HuH-7.5 (cell line): ENCODE measurements around the gene CFAP46.

ENCODE experiments used
- DNase-seq: peaks from one replicate; pipeline ENCODE4 v3.0.0; 2011; ENCODE audit warnings: low spot score

Gene CFAP46

DNA sequence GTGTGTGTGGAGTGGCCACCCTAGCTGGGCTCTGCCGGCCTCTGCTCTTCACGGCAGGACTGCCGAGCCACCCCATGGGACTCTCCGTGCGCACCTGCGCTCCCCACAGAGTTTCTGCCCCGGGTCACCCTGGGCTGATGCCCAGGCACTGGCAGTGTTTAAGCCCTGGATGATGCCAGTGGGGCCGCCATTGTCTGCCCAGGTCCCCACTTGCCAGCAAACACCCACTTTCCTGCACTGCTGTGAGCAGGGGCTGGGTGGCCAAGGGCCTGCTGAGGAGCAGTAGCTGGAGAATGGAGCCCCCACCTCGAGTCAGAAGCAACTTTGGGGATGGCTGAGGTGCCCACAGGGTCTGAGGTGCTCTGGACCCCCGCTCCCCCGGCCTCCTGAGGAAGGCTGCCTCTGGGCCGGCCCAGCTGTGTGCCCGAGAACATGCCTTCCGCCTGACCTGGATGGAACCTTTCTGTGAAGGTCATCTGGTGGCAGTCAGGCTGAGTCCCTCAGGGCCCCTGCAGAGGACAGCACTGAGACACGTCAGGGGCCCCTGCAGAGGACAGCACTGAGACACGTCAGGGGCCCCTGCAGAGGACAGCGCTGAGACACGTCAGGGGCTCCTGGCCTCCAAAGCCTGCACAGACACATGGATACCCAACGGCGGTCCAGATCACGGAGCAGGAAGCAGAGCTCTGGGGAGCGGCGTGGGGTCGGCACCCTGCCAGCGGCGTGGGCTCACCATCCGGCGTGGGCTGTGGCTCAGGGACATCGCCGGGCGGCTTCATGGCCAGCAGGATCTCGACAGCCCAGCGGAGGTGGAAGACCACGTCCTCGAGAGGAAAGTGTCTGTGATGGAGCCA is 62.0 kb downstream of the CFAP46 start:
- no peak for DNase-seq

DNA sequence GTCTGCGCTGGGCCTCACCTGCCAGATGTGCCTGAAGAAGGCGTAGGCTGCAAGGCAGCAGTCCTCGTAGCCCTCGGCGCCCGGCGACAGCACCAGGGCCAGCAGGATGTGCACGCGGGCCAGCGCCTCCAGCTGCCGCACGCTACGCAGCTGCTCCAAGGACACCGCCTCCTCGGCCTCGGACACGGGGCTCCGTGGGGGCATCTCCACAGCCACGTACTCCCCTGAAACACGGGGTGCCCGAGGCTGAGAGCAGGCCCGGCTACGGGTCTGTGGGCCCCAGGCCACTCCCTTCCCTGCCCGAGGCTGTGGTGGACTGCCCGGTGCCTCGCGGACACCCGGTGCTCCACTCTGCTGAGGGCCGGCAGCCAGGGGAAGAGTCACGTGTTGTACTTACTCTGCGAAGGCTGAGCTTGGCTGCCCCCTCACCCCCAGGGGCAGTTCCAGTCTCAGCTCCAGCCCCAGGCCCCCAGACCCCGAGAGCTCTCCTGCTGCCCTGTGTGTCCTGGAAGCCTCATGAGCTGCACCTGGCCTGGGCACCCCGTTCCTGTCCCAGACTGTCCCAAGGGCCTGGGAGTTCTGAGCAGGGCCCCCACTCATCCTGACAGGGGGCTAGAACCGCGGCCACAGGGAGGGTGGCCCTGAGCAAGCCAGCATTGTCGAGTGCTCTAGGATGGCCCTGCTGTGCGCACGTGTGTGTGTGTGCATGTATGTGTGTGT is 62.8 kb downstream of the CFAP46 start:
- no peak for DNase-seq

DNA sequence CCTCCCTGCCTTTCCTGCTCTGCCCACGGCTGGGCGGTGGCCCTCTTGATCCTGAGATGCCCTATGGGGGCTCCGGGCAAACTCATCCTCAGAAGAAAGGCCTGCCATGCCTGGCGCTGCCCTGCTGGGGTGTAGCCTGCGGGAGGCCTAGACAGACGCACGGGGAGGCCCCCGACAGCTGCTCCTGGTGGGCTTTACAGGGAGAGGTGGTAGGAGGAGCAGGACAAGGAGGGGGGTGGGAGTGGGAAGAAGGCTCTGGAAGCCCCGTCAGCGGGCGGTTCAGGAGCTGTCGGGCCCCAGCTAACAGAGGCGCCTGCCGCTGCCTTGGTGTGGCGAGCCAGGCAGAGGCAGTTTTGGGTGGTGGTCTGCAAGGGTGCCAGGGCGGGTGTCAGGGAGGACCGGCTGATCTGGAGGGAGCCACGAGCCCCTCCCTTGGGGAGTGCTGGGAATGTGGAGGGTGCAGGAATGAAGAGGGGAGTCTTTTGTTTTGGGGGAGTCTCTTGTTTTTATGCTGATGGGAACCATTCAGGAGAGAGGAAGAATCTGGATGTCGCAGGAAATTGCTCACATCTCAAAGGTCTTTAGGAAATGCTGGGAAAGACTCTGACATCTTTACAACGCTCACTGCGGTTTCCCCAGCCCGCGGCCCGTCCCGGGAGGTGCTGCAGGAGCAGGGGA is 63.5 kb downstream of the CFAP46 start:
- no peak for DNase-seq

DNA sequence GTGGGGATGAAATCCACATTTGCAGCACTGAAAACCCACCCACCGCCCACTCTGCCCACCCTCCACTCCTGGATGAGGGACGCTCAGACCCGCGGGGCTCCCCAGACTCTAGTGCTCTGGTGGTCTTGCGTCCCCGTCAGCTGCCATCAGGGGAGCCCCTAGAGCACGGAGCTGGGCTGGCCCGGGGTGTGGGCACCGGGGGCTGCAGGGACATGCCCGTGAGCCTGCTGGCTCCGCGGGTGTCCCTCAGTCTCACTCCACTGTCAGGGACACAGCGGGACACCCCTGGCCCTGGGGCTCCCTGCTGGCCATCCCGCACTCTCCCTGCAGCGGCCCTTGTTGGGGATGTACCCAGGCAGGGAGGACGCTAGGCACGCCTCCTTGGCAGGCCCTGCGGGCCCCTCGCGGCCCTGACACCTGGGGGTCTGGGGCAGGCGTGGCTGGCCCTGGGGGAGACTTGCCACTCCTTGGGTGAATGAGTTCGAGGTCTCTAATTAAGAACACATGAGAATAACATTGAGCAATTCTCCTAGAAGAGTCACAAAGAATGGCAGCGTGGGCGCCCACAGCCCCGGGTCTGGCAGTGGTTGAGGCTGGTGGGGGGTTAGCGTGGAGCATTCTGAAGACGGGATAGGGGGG is 64.2 kb downstream of the CFAP46 start:
- no peak for DNase-seq

DNA sequence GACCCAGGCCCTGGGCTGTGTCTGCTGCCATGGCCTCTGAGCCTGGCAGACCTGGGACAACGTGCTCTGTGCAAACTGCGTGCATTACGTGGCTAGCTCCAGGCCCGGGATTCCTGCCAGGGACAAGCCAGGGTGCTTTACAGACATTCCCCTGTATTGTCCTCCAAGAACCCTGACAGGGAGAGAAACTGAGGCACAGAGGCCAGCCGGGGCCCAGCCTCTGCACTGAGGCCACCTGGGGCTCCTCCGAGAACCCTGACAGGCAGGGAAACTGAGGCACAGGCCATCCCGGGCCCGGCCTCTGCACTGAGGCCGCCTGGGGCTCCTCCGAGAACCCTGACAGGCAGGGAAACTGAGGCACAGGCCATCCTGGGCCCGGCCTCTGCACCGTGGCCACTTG is 64.9 kb downstream of the CFAP46 start:
- no peak for DNase-seq

DNA sequence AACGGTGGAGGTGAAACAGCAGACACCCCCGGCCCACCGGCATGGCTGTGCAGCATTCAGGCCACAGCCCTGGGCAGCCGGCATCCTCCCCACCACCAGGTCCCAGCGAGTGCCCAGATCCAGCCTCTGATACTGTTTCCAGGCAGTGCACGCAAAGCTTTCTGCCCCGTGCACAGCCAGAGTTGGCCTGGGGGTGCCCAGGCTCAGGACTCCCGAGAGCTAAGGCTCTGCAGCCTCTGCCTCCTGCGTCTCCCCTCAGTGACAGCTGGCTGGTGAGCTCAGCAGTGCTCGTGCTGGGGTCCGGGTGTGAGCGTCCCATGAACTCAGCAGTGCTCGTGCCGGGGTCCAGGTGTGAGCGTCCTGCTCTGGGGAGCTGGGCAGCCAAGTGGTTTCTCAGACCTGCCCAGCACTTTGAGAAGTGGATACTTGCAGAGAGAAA is 65.4 kb downstream of the CFAP46 start:
- DNase-seq, result no peak

DNA sequence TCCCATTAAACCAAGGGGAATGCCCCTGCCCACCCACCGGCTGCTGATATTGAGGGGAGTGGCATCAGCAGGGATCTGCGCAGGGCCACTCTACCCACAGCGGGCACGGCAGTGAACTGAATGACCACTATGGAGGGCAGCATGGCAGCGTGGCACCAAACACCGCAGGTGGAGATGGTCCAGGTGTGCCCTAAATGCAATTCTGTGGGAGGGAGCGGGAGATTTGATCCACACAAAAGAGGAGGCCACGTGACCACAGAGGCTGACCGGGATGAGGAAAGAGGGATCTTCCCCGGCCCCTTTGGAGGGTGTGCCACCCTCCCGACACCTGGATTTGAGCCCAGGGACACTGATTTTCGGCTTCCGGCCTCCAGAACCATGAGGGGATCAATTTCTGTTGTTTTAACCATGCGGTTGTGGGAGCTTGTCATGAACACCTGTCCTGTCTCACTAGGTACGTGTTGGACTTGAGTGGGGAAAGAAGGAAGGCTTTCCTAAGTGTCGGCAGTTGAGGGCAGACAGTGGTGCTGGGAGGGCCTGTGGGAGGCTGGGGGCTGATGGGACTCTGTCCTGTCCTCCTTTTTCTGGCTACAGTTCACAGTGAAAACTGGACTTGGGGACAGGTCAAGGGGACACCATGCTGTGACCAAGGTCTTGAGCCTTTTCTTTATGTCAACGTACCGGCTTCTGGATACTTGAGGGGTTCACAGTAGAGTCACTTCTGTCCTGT is 66.1 kb downstream of the CFAP46 start:
- DNase-seq, result no peak

DNA sequence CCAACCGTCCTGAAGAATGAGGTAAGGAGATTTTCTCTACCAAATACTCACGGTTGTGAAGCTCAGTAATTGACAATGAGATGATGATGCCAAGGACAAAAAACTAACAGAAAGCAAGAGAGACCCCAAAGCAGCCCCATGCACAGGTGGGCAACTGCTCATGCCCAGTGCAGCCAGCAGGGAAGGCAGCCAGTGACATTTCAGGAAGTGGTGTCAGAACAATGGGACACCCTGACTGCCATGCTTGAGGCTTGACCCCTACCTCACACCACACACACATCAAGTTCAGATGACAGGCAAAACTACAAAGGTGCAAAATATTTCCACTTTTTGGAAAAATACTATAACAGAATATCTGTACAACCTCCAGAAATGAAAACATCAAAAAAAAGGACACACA is 66.9 kb downstream of the CFAP46 start:
- DNase-seq, result no peak

DNA sequence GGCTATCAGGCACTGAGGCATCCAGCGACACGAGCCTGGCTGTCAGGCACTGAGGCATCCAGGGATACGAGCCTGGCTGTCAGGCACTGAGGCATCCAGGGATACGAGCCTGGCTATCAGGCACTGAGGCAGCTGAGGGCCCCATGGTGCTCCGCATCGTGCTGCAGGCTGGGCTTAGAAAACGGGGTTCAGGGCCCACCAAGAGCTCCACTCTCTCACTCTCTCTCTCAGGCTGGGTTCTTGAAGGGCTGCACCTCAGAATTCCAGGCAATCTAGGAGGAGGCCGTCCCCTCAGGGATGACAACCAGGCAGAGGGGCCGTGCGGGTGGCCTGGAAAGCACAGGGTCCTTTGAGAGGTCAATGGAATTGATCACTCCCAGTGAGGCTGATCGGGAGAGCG is 69.0 kb downstream of the CFAP46 start:
- DNase-seq, result no peak

DNA sequence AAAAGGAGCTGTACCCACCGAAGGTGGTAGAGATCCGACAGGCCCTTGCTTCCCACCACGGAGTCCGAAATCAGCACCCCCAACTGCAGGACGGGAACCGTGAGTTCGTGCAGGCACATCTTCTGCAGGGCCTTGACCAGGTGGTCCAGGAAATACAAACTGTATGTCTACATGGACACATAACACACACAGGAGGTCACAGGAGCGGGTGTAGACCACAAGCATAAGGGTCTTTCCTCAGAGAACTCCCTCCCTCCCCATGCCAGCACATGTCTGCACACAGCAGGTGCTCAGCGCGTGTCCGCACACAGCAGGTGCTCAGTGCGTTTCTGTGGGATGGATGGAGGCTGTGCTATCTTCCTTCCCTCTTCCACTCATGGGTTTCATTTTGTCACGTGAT is 69.7 kb downstream of the CFAP46 start:
- no peak for DNase-seq

DNA sequence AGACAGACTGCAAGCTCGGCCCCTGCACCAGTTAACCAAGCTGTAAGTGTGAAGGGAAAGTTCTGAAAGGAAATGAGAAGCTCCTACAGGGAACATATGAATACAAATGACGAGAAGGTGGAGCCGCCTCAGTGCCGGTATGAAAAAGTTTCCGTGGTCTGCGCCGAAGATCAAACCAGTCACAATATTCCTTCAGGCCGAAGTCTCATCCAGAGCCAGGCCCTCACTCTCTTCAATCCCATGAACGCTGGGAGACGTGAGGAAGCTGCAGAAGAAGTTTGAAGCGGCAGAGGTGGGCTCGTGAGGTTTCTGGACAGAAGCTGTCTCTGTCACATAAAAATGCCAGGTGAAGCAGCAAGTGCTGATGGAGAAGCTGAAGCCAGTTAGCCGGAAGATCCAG is 71.9 kb downstream of the CFAP46 start:
- no peak for DNase-seq

DNA sequence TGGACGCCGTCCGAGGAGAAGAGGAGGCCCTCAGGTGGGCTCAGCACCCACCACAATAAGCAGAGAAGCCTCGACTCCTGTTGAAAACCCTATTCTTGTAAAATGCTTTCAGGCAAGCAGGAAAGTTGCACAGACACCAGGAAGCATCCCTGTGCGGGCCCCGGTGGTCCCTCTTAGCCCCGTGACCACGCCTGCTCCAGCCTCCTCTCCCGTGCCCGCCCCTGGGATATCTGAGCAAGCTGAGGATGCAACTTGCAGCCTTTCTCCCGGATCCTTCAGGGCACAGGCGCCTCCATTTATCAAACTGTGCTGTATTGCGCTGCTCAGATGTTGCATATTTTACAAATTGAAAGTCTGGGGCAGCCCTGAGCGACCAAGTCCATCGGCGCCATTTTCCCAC is 72.7 kb downstream of the CFAP46 start:
- DNase-seq, result no peak

DNA sequence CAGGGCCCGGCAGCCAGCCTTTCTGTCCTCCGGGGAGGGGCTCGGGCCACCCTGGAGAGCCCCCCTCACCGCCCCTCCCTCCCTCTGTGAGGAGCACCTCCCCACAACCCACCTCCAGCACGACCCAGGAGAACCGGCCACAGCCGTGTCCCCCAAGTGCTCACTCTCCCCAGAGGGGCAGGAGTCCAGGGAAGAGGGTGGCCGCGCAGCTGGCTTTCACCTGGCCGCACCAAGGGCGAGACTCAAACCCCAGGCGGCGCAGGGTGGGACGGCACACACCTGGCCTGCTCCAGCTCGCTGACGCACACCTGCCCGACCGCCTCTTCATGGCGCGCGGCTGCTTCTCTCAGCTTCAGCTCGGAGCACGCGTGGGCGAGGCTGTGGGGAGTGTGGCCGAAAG is 73.4 kb downstream of the CFAP46 start:
- DNase-seq, result no peak

DNA sequence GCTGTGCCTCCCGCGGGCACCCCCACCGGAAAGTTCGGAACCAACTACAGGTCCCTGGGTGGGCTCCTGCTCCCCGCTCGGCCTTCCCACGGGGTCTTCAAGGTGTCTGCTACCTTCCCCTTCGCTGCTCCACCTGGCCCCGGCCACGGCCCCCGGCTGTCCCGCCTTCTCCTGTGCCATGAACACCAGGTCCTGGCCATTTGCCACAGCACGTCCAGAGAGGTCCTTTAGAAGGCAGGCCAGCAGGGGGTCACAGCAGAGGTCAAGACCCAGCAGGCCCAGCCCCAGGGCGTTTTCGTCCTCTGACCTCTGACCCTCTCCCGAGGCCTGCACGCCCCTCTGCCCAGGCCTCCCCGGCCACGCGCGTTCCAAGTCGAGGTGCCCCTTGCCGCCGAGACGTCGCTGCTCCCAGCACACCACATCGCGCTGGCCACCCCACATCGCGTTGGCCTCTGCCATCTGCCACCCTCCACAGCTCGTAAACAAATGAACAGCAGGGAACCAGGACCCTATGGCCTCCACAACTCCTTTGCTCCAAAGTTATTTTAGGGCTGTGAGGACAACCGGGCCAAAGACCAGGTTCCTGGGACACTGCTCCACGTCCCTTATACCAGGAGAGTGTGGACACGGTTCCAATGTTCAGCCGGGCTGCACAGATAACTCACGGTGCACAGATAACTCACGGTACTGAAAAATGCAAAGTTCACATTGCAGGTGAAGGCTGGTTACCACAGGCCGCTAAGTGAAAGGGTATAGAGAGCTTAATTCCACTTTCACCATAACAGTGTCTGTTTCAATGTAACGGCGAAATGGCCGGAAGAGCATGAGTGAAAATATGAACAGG is 74.3 kb downstream of the CFAP46 start:
- no peak for DNase-seq

DNA sequence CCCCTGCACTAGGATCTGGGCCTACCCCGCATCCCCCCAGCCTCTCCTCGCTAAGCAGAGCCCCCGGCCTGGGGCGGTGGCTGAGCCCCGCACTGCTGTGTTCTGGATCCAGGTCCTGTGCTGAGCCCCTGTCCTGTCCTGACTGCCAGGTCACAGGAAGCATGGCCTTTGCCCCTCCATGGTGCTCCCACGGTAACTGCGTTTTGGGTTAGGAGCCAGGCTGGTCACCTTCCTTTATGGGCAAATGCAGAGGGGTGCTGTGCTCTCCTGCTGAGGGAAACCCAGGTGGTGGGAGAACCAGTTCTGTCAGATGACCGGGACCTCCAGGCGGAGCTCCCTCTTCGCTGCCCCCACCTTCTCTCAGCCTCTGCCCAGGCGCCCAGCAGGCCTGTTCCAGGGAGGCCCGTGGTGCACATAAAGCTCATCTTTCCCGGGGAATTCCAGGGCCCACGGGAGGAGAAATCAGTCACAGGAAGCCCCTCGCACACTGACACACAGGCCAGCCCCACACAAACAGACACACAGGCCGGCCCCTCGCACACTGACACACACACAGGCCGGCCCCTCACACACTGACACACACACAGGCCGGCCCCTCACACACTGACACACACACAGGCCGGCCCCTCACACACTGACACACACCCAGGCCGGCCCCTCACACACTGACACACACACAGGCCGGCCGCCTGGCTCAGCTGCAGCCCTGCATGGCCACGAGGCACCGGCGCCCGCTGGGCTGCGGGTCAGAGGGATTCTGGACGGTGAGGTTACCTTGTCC is 75.6 kb downstream of the CFAP46 start:
- no peak for DNase-seq

DNA sequence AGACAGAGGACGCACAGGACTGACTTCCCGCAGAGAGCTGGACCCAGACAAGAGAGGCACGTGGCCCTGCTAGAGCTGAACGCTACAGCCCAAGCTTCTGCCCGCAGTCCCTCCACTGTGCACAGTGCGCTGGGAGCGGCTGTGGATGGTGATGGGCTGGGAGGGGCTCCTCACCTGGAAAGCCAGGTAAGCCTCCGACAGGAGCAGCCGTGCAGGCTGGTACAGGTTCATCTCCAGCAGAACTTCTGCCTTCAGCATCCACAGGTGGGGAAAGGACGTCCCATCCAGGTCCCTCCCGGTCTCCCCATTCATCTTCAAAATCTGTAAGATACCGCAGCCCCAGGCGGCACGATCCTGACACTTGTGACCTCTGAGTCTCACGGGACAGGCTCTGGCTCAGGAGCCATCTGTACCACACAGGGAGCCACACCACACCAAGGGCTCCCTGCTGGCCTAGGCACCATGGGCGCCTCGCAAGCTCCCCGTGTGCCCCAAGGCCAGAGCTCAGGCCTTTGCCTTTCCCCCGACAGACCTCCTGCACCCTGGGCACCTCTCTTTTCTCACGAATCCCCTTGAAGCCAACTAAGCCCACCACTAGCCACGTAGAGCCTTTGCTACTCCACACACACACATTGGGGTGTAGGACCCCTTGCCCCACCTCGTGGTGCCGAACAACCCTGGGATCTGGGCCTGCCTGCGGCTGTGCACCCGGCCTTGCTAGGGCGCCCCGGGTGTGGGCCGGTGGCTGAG is 76.3 kb downstream of the CFAP46 start:
- no peak for DNase-seq

DNA sequence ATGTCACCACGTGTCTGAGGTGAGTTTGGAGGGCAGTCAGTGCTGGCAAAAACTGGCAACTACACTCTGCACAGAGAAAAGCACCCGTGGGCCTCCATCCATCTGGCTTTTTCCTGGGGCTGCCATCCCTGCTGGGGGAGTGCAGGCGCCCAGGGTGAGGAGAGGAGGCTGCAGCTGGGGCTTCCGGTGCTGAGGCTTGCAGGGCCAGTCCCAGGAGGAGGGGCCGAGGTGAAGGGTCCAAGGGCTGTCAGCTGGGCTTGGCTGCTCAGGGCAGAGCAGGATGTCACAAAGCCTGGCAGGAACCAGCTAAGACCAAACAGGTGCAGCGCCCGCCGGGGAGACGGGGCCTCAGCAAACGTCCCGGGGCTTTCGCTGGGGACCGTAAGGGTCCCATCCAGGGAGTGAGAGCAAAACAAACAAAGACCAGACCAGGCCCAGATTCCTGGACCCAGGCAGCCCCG is 77.2 kb downstream of the CFAP46 start:
- no peak for DNase-seq

DNA sequence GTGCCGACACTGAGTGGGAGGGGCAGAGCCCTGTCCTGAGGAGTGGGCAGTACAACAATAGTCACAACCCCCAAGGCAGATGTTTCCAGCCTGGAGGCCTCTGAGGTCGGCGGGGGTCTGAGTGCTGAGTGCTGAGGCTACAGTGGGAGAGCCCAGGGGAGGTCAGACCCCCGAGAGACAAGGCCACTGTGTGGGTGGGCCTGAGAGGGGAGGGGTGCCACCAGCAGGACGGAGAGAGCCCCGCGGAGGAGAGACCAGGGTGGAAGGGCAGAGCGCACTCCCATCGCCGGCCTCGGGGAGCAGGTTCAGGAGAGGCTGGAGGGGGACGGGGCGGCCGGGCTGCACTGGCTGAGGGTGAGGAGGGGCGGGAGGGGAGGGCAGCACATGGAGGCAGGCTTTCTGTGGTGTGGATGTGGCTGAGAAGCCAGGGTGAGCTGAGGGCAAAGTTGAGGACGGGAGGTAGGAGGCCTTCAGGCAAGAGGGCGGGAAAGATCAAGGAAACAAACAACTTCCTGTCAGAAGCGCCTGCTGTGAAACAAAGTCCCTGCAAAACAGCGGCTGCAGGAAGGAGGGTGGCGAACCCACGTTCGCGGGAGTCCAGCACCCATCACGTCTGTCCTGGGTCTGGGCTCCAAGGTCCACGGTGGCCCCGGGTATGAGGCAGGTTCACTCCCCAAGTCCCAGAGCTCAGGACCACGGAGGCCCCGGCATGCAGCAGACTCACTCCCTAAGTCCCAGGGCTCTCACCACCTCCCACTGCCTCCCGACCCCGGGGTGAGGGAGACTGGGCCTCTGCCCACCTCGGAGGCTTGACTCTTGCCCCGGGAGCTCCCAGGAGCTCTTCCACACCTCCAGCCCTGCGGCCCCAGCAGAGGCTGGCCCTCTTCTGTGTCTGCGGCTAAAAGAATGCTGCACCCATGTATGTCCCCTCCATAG is 79.6 kb downstream of the CFAP46 start:
- DNase-seq, result no peak
